NCI-H2171 treated with DMSO at 0.1 percent for 48 hours (cell line): ENCODE results near the gene SNX10.
A peak's percentile ranks its signal among the peaks of the same experiment; 100 is the strongest.
"Not testable (repeated sequence)": the region's sequence is repeated elsewhere in the genome, so short reads cannot be mapped to it uniquely, and the experiment has no call there.

Experiments
- DNase-seq: peaks from one replicate; lab custom pipeline; 2025; lab: John Stamatoyannopoulos, UW

SNX10 gene, protein sequence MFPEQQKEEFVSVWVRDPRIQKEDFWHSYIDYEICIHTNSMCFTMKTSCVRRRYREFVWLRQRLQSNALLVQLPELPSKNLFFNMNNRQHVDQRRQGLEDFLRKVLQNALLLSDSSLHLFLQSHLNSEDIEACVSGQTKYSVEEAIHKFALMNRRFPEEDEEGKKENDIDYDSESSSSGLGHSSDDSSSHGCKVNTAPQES

GRCh38 chr7:26291699-26292538 lies at the start of gene SNX10:
SNX10 (plus strand) TSS chr7:26291862; CDS start chr7:26346443, 54,581 bp downstream.
- DNase-seq, result peak; percentile 80

DNA sequence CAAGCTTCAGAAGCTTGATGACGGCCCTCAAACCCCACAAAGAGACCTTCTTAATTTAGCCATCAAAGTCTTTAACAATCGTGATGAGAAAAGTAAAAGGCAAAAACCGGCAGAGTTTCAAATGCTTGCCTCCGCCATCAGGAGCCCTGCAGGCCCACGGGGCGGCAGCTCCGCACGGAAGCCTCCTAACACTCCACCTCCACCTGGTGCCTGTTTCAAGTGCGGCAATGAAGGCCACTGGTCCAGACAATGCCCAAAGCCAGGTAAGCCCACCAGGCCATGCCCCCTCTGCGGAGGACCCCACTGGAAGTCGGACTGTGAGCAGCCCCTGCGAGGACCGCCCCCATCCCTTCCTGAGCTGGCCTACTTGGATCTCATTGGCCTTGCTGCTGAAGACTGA lies 46.5 kb upstream of the SNX10 start:
- no peak for DNase-seq

DNA sequence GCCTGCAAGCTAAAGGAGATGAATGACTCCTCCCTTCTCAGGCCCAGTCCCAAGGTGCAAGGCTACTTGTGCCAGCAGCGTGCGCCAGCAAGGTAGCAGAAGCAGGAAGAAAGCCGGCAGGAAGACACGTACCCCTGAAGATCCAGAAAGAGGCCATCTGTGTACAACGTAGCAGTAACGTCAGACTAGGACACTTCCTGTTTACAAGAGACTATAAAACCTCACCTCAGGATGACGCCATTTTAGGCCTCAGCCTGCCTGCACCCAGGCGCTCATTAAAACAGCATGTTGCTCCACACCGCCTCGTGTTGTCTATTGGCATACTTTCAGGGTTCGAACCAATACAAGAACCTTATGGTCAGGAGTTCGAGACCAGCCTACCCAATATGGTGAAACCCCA lies 41.4 kb upstream of the SNX10 start:
- DNase-seq, result no peak

- not testable (repeated sequence) for DNase-seq
Measured at GRCh38 chr7:26261866-26262265, 29.8 kb upstream of the SNX10 start.

GRCh38 chr7:26265065-26265464 lies 26.6 kb upstream of the SNX10 start:
- no peak for DNase-seq

GRCh38 chr7:26265499-26266075 lies 26.1 kb upstream of the SNX10 start:
- DNase-seq, result no peak

DNA sequence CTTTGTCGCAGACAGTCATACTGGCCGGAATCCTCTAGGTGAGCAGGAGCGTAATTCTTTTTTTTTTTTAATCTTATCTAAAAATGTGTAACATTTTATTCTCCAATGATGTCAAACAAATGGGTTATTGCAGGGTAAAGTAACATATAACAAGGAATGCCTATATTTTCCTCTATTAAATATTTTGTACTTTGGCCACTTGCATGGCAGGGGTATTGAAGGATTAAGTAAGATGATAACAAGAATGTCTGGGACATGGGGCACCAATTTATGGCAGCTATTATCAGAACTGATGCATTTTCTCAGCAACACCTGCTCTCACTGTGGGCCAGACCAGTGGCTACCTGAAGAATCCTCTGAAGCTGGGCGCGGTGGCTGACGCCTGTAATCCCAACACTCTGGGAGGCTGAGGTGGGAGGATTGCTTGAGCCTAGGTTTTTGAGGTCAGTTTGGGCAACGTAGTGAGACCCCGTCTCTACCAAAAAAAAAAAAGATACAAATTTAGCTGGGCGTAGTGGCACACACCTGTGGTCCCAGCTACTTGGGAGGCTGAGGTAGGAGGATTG lies 24.0 kb upstream of the SNX10 start:
- no peak for DNase-seq

GRCh38 chr7:26275213-26275612 lies 16.4 kb upstream of the SNX10 start:
- no peak for DNase-seq

GRCh38 chr7:26278770-26279169 lies 12.9 kb upstream of the SNX10 start:
- peak; percentile 8 for DNase-seq

- no peak for DNase-seq
Measured at GRCh38 chr7:26279405-26279804, 12.3 kb upstream of the SNX10 start.

GRCh38 chr7:26280097-26280496 lies 11.6 kb upstream of the SNX10 start:
- DNase-seq, result no peak

GRCh38 chr7:26280723-26281122 lies 10.9 kb upstream of the SNX10 start:
- DNase-seq, result no peak

DNA sequence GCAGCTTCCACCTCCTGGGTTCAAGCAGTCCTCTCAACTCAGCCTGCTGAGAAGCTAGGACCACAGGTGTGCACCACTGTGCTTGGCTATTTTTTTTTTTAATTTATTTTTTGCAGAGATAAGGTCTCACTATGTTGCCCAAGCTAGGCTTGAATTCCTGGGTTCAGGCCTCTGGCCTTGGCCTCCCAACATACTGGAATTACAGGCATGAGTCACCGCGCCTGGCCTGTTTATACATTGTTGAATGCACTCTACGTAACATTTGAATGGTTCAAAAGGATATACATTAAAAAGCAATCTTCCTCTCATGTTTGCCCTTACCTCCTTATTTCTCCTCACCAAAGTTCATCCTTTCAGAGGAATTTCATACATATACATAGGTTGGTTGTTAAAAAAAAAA lies 7.2 kb upstream of the SNX10 start:
- DNase-seq, result no peak

DNA sequence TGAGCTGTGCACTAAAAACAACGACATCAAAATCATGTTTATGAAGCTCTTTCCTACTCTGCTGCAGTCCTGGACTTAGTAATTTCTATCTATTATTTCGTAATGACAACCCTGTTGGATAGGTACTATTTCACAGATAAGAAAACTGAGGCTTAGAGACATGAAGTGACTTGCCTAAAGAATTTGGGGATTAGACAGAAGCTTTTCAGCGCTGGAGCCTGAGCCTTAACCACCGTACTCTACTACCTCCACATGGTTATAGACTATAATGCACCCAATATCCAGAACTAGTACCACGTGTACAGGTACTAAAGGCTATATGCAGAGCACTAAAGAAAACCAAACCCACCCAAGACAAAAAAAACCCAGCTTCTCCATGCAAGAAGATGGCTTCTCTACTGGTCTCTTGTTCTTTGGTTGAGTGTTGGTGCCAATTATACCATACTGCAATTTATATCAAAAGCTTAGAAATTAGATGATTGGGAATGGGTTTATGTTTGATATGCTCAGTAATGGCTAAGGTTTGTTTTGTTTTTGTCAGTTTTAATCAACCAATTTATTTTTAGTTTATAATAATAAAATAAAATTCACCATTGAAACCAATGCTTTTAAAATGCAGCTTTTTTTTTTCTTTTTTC lies 6.5 kb upstream of the SNX10 start:
- no peak for DNase-seq

GRCh38 chr7:26286157-26286556 lies 5.5 kb upstream of the SNX10 start:
- DNase-seq, result no peak

DNA sequence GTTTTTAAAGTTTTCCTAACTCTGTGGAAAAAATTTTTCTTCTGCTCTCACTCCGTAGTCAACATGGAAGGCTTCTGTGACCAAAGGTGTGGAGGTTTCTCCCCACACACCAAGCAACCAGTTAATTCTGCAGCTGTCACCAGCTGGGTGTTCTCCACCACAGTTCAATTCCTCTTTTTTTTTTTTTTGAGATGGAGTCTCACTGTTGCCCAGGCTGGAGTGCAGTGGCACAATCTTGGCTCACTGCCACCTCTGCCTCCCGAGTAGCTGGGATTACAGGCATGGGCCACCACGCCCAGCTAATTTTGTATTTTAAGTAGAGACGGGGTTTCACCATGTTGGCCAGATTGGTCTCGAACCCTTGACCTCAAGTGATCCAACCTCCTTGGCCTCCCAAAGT lies 3.5 kb upstream of the SNX10 start:
- DNase-seq, result not testable (repeated sequence)

DNA sequence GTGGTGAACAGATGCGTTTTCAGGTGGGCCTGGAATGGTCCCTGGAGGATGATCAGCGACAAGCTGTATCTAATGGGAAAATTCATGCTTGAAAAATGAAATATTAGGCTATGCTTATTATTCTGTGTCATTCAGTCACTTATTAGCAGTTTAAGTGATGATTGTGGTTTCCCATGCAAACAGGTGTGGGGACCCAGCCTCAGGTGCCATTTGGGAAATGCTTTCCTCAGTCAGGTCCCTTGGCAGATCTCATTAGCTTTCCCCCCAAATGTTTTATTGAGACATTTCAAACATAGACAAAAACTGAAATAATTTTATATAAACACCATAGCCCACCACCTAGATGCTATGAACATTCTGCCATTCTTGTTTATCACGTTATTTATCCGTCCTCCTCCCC lies 411 bp upstream of the SNX10 start:
- no peak for DNase-seq

GRCh38 chr7:26292768-26293560 lies 1.3 kb downstream of the SNX10 start:
- no peak for DNase-seq

DNA sequence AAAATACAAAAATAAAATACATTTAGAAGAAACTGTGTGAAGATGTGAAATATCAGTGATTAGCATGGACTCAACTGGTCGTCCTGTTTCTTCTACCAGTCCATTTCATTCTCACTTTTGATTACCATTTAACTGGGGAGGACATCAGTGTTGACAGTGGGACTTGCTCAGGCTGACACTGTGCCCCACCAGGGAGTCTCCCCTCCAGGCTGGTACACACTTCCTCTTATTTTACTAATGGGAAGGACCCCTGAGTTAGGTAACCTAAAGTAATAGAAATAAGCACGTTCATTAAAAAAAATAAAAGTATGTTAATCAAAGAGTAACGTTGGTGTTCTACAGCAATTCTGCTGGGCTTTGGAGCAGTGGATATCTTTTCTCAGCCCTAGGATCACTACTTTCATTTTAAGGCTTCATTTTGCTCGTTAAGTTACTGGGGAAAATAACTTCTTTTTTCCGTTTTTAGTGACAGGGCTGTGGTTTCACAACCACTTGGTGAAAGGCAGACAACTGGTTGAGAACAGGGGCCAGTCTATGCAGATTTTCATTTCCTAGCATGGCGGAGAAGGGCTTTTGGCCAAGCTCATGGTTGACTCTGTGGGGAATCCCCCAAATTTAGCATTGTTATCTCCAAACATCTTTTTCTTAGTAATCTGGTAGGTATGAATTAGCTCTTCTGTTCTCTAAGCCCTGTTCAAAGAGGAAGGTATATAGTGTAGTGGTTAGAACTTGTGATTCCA lies 2.1 kb downstream of the SNX10 start:
- DNase-seq, result no peak

DNA sequence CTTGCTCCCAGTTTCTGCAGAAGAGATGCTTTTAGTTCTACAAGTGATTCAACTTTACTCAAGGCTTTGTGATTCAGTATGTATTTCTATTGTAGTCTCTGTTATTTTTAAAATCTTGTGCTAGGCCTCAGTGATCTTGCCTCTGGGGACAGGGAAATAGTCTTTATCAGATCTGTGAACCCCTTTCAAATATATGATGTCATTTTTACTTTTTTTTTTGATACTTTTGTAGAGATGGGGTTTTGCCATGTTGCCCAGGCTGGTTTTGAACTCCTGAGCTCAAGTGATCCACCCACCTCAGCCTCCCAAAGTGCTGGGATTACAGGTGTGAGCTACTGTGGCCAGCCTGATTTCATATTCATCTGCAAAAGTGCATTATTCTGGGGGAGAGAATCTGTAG lies 3.4 kb downstream of the SNX10 start:
- DNase-seq, result no peak

DNA sequence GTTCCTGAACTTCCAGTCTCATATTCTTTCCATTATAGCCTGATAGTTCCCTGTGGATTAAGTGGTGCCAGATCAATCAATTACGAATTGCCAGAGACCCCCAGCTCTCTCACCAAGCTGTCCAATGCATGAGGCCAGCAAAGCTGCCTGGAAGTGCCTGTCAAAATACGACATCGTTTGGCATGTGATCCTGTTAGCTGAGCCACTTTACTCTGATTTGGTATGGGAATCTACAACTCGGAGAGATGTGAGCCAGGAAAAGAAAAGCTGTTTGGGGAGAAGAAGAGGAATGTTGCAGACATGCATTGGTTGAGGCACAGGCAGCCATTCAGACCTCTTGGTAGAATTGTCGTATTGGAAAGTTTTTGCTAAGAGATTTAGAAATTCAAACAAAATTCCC lies 3.9 kb downstream of the SNX10 start:
- DNase-seq, result no peak
